Osteoblast (primary cell): Measurements from ENCODE around the gene SMIM13. TPM values are rescaled to one million over a fixed set of nuclear protein-coding genes. Genes with fewer than 3 reads are reported as not detected.
A peak's percentile ranks its signal among the peaks of the same experiment; 100 is the strongest.

Source experiments
- DNase-seq: peaks from one replicate; pipeline ENCODE4 v3.0.0; 2011; ENCODE audit warnings: low spot score, mixed read lengths; ENCODE audit not compliant: insufficient read length; ENCODE audit errors: missing footprints
- H2AFZ ChIP-seq: 2 replicates; pipeline ENCODE4 v1.6.0; 2011; ENCODE audit warnings: mild to moderate bottlenecking, low read length
- H3K27ac ChIP-seq: 2 replicates; pipeline ENCODE4 v1.5.1; 2011; ENCODE audit warnings: mild to moderate bottlenecking, low read depth, low read length, moderate library complexity
- H3K27me3 ChIP-seq: 2 replicates; pipeline ENCODE4 v1.6.0; 2012; ENCODE audit warnings: mild to moderate bottlenecking, control low read depth, inconsistent platforms, low read length, moderate library complexity; ENCODE audit not compliant: insufficient read depth
- H3K36me3 ChIP-seq: 2 replicates; pipeline ENCODE4 v1.5.1; 2011; ENCODE audit warnings: mild to moderate bottlenecking, low read length, control low read depth, moderate library complexity; ENCODE audit not compliant: insufficient read depth
- H3K4me1 ChIP-seq: 2 replicates; pipeline ENCODE4 v1.5.1; 2011; ENCODE audit warnings: mild to moderate bottlenecking, low read length, control low read depth, moderate library complexity; ENCODE audit not compliant: insufficient read depth
- H3K4me2 ChIP-seq: 2 replicates; pipeline ENCODE4 v1.6.0; 2011; ENCODE audit warnings: mild to moderate bottlenecking, low read length; ENCODE audit not compliant: insufficient read depth
- H3K4me3 ChIP-seq: fragments of 200-600 bp; sonication (generic); 3 replicates; pipeline ENCODE4 v1.5.1; 2012; ENCODE audit warnings: mild to moderate bottlenecking, low read length, inconsistent platforms; ENCODE audit not compliant: insufficient read depth
- H3K79me2 ChIP-seq: 2 replicates; pipeline ENCODE4 v1.6.0; 2012; ENCODE audit warnings: mild to moderate bottlenecking, low read length, control low read depth, inconsistent platforms; ENCODE audit not compliant: insufficient read depth
- H3K9me3 ChIP-seq: 2 replicates; pipeline ENCODE4 v1.5.1; 2011; ENCODE audit warnings: low read depth, low read length, control low read depth
- H4K20me1 ChIP-seq: 2 replicates; pipeline ENCODE4 v1.6.0; 2012; ENCODE audit warnings: mild to moderate bottlenecking, low read length, control low read depth; ENCODE audit not compliant: insufficient read depth
- CTCF ChIP-seq: IDR thresholded peaks from 2 replicates; pipeline ENCODE4 v1.5.1; 2011; ENCODE audit warnings: mild to moderate bottlenecking, low read depth, low read length, moderate library complexity; ENCODE audit errors: extremely low read depth
- total RNA-seq: library from RNA; depleted of rRNA; stranded (reverse); fragments of >200 nt; gene quantifications from 2 replicates; pipeline ENCODE4 v1.2.3, GENCODE V29; 2012

The SMIM13 gene
- total RNA-seq, 1 donor = 8.3 TPM

GRCh38 chr6:11094411-11094851, 797 bp downstream of the SMIM13 start:
- peak; percentile 93 for DNase-seq
- peaks cover 54% of the 10 kb centered on the region for H3K79me2 ChIP-seq
- H3K4me1 ChIP-seq = peaks cover 17% of the 10 kb centered on the region
- peak overlapping the region; percentile 75 for H3K27ac ChIP-seq
- peak overlapping the region; percentile 99 for H3K4me3 ChIP-seq
- no peaks in the 10 kb centered on the region for H3K9me3 ChIP-seq
- H2AFZ ChIP-seq = peak overlapping the region; percentile 90
- H3K36me3 ChIP-seq = no peaks in the 10 kb centered on the region
- no peaks in the 10 kb centered on the region for H3K27me3 ChIP-seq
- peak overlapping the region; percentile 93 for H3K4me2 ChIP-seq
- no peak for TF ChIP-seq CTCF
- H4K20me1 ChIP-seq = peaks cover 14% of the 10 kb centered on the region

GRCh38 chr6:11094941-11095340, 1.3 kb downstream of the SMIM13 start:
- Histone ChIP-seq H3K4me3 (peak overlapping the region; percentile 99), H3K79me2 (peaks cover 59% of the 10 kb centered on the region), H3K4me2 (peak overlapping the region; percentile 93), H3K9me3 (no peaks in the 10 kb centered on the region), H3K4me1 (peaks cover 17% of the 10 kb centered on the region), H2AFZ (peak overlapping the region; percentile 90), H3K27ac (peak overlapping the region; percentile 75), H4K20me1 (peaks cover 14% of the 10 kb centered on the region), H3K36me3 (no peaks in the 10 kb centered on the region), H3K27me3 (no peaks in the 10 kb centered on the region)
- no peak for TF ChIP-seq CTCF
- DNase-seq = no peak

- Histone ChIP-seq H3K27me3 (no peaks in the 10 kb centered on the region), H3K4me1 (peaks cover 17% of the 10 kb centered on the region), H4K20me1 (peaks cover 17% of the 10 kb centered on the region), H3K79me2 (peaks cover 70% of the 10 kb centered on the region), H3K36me3 (no peaks in the 10 kb centered on the region), H3K27ac (no peak overlapping the region), H3K9me3 (no peaks in the 10 kb centered on the region), H3K4me3 (no peak overlapping the region), H2AFZ (no peak overlapping the region), H3K4me2 (peak overlapping the region; percentile 93)
- peak; percentile 87 for DNase-seq
- TF ChIP-seq CTCF = no peak
These were observed 2.5 kb downstream of the SMIM13 start for GRCh38 chr6:11096109-11096508.

- Histone ChIP-seq H3K79me2 (peaks cover 84% of the 10 kb centered on the region), H3K27me3 (no peaks in the 10 kb centered on the region), H3K4me1 (peaks cover 17% of the 10 kb centered on the region), H2AFZ (no peak overlapping the region), H3K4me3 (no peak overlapping the region), H4K20me1 (peaks cover 23% of the 10 kb centered on the region), H3K9me3 (no peaks in the 10 kb centered on the region), H3K27ac (no peak overlapping the region), H3K36me3 (no peaks in the 10 kb centered on the region), H3K4me2 (no peak overlapping the region)
- no peak for TF ChIP-seq CTCF
- no peak for DNase-seq
These were observed 3.8 kb downstream of the SMIM13 start for GRCh38 chr6:11097476-11097875.
